HepG2 (cell line): Measurements from ENCODE around the gene NEDD8. TPM values are rescaled to one million over a fixed set of nuclear protein-coding genes. Genes with fewer than 3 reads are reported as not detected.
A peak's percentile ranks its signal among the peaks of the same experiment; 100 is the strongest.

Source experiments
- BRF2 ChIP-seq: sonication (generic); formaldehyde crosslinking; IDR thresholded peaks from 2 replicates; pipeline ENCODE4 v1.8.1; 2022; ENCODE audit warnings: mild to moderate bottlenecking, missing genetic modification reagents
- ETV6 ChIP-seq: sonication (generic); formaldehyde crosslinking; conservative IDR thresholded peaks from 2 replicates; pipeline ENCODE4 v1.4.0; 2020; ENCODE audit warnings: missing genetic modification reagents
- FLYWCH1 ChIP-seq: sonication (generic); formaldehyde crosslinking; IDR thresholded peaks from 2 replicates; pipeline ENCODE4 v1.8.1; 2023; ENCODE audit warnings: mild to moderate bottlenecking, missing genetic modification reagents
- FOXJ3 ChIP-seq: sonication (generic); formaldehyde crosslinking; IDR thresholded peaks from 2 replicates; pipeline ENCODE4 v1.4.0; 2020; ENCODE audit warnings: missing genetic modification reagents, mild to moderate bottlenecking, borderline replicate concordance
- GATAD1 ChIP-seq: IDR thresholded peaks from 2 replicates; pipeline ENCODE4 v1.6.1; 2016; ENCODE audit warnings: missing genetic modification reagents, missing compliant biosample characterization
- KDM6A ChIP-seq: IDR thresholded peaks from 2 replicates; pipeline ENCODE4 v1.6.1; 2016; ENCODE audit warnings: low read depth
- MEIS2 ChIP-seq: sonication (generic); formaldehyde crosslinking; IDR thresholded peaks from 2 replicates; pipeline ENCODE4 v1.9.0; 2021; ENCODE audit warnings: mild to moderate bottlenecking, missing genetic modification reagents
- NR2F2 ChIP-seq: IDR thresholded peaks from 2 replicates; pipeline ENCODE4 v1.6.1; 2012; ENCODE audit warnings: low read depth, inconsistent platforms, borderline replicate concordance
- PITX1 ChIP-seq: sonication (generic); formaldehyde crosslinking; IDR thresholded peaks from 2 replicates; pipeline ENCODE4 v1.5.1; 2020; ENCODE audit warnings: mild to moderate bottlenecking, missing genetic modification reagents
- RXRB ChIP-seq: IDR thresholded peaks from 2 replicates; pipeline ENCODE4 v1.6.1; 2016; ENCODE audit warnings: borderline replicate concordance, missing genetic modification reagents, missing compliant biosample characterization
- THAP11 ChIP-seq: IDR thresholded peaks from 2 replicates; pipeline ENCODE4 v1.6.1; 2016; ENCODE audit warnings: missing biosample characterization, missing genetic modification reagents
- TOE1 ChIP-seq: sonication (generic); formaldehyde crosslinking; IDR thresholded peaks from 2 replicates; pipeline ENCODE4 v1.4.0; 2020; ENCODE audit warnings: mild to moderate bottlenecking, missing genetic modification reagents
- U2AF1 ChIP-seq: fragments of 200-400 bp; formaldehyde crosslinking; optimal IDR thresholded peaks from 2 replicates; pipeline ENCODE3; 2017; ENCODE audit warnings: mild to moderate bottlenecking, low read depth, low read length
- ZNF142 ChIP-seq: sonication (generic); formaldehyde crosslinking; IDR thresholded peaks from 2 replicates; pipeline ENCODE4 v1.4.0; 2020; ENCODE audit warnings: missing genetic modification reagents
- ZNF160 ChIP-seq: sonication (generic); formaldehyde crosslinking; IDR thresholded peaks from 2 replicates; pipeline ENCODE4 v1.8.0; 2022; ENCODE audit warnings: mild to moderate bottlenecking, inconsistent platforms, missing genetic modification reagents
- ZNF205 ChIP-seq: IDR thresholded peaks from 2 replicates; pipeline ENCODE4 v1.6.1; 2018; ENCODE audit warnings: missing biosample characterization, missing genetic modification reagents
- ZNF33A ChIP-seq: sonication (generic); formaldehyde crosslinking; IDR thresholded peaks from 2 replicates; pipeline ENCODE4 v1.5.1; 2020; ENCODE audit warnings: missing genetic modification reagents, mild to moderate bottlenecking, moderate library complexity, borderline replicate concordance
- ZNF547 ChIP-seq: sonication (generic); formaldehyde crosslinking; IDR thresholded peaks from 2 replicates; pipeline ENCODE4 v1.5.1; 2020; ENCODE audit warnings: mild to moderate bottlenecking, missing genetic modification reagents
- ZNF790 ChIP-seq: sonication (generic); formaldehyde crosslinking; IDR thresholded peaks from 2 replicates; pipeline ENCODE4 v1.8.0; 2022; ENCODE audit warnings: missing genetic modification reagents, mild to moderate bottlenecking, borderline replicate concordance
- ZSCAN22 ChIP-seq: sonication (generic); formaldehyde crosslinking; IDR thresholded peaks from 2 replicates; pipeline ENCODE4 v1.4.0; 2020; ENCODE audit warnings: mild to moderate bottlenecking, missing genetic modification reagents
- polyA plus RNA-seq, 8 experiments: library from polyadenylated mRNA; depleted of rRNA in 3 of 8; stranded (reverse) in 7 of 8; unstranded in 1 of 8; fragments of >200 nt; fragmentation: Illumina TruSeq in 4 of 8; extraction: Trizol in 4 of 8; gene quantifications; 2 replicates each; pipeline versions ENCODE4 v1.2.1 to v1.2.3, GENCODE V29; 2011 to 2016; ENCODE audit warnings: low read depth in 4 of 8, missing spikeins in 1 of 8, mixed read lengths in 1 of 8; ENCODE audit not compliant: insufficient read depth in 1 of 8
- total RNA-seq, 5 experiments: library from RNA; depleted of rRNA; stranded (reverse); fragments of >200 nt; fragmentation: Illumina TruSeq; extraction: Trizol; gene quantifications; 2 replicates each; pipeline ENCODE4 v1.2.3, GENCODE V29; 2016; ENCODE audit warnings: low read depth in 1 of 5
- TF ChIP-seq, protein P1 (sequence below): sonication (generic); formaldehyde crosslinking; IDR thresholded peaks from 2 replicates; pipeline ENCODE4 v1.4.0; 2020; ENCODE audit warnings: missing genetic modification reagents, low read depth, mild to moderate bottlenecking, borderline replicate concordance
- TF ChIP-seq, protein P2 (sequence below): sonication (generic); formaldehyde crosslinking; IDR thresholded peaks from 2 replicates; pipeline ENCODE4 v1.9.0; 2021; ENCODE audit warnings: missing genetic modification reagents, mild to moderate bottlenecking, borderline replicate concordance

Gene NEDD8
- total and polyA plus RNA-seq, 2 of the 13 experiments (the other 11 are each of a cell fraction or from before 2014, with no cell fraction given): 535 to 713 TPM

GRCh38 chr14:24188251-24189058 lies 43.7 kb downstream of the NEDD8 start, which contains the start of gene IPO4 (continued):
- TF ChIP-seq BRF2 (CRISPR knock-in tag): peak; percentile 98
- TF ChIP-seq ZNF33A (CRISPR knock-in tag): no peak
- TF ChIP-seq ZNF547 (CRISPR knock-in tag): peak; percentile 100
- peak; percentile 88 for TF ChIP-seq ZNF790 (CRISPR knock-in tag)
- TF ChIP-seq ZNF160: peak; percentile 90
- peak; percentile 98 for TF ChIP-seq ZNF205 (CRISPR knock-in tag)
- TF ChIP-seq TOE1 (CRISPR knock-in tag): peak; percentile 100
- TF ChIP-seq NR2F2: no peak
- peak; percentile 84 for TF ChIP-seq FOXJ3 (CRISPR knock-in tag)
- peak; percentile 100 for TF ChIP-seq U2AF1
- TF ChIP-seq MEIS2 (CRISPR knock-in tag): peak; percentile 66
- no peak for TF ChIP-seq ZSCAN22 (CRISPR knock-in tag)
- no peak; the same call in 1 of the 2 replicates for TF ChIP-seq FLYWCH1 (CRISPR knock-in tag)
- TF ChIP-seq KDM6A (CRISPR knock-in tag): peak; percentile 19; the same call in 1 of the 2 replicates
- TF ChIP-seq, protein P1, sequence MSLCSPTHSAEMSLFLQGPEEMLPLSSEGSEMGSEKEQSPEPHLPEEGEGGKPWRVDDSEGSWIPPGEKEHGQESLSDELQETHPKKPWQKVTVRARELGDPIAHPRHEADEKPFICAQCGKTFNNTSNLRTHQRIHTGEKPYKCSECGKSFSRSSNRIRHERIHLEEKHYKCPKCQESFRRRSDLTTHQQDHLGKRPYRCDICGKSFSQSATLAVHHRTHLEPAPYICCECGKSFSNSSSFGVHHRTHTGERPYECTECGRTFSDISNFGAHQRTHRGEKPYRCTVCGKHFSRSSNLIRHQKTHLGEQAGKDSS (CRISPR knock-in tag): peak; percentile 99
- peak; percentile 99 for TF ChIP-seq ETV6 (CRISPR knock-in tag)
- TF ChIP-seq GATAD1 (CRISPR knock-in tag): peak; percentile 98
- peak; percentile 92 for TF ChIP-seq ZNF142 (CRISPR knock-in tag)
- TF ChIP-seq, protein P2, sequence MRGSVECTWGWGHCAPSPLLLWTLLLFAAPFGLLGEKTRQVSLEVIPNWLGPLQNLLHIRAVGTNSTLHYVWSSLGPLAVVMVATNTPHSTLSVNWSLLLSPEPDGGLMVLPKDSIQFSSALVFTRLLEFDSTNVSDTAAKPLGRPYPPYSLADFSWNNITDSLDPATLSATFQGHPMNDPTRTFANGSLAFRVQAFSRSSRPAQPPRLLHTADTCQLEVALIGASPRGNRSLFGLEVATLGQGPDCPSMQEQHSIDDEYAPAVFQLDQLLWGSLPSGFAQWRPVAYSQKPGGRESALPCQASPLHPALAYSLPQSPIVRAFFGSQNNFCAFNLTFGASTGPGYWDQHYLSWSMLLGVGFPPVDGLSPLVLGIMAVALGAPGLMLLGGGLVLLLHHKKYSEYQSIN (CRISPR knock-in tag): no peak
- TF ChIP-seq THAP11 (CRISPR knock-in tag): peak; percentile 98
- TF ChIP-seq PITX1: peak; percentile 93
- TF ChIP-seq RXRB (CRISPR knock-in tag): peak; percentile 97
